GDM1 (cell line): Measurements from ENCODE around the gene DCLRE1A.
"Not testable (repeated sequence)": the region's sequence is repeated elsewhere in the genome, so short reads cannot be mapped to it uniquely, and the experiment has no call there.

Experiments used
- DNase-seq: peaks from one replicate; lab custom pipeline; 2025; lab: John Stamatoyannopoulos, UW

DCLRE1A gene

GRCh38 chr10:113858541-113858940 lies 4.7 kb upstream of the DCLRE1A start:
- no peak for DNase-seq

- DNase-seq, result no peak
These were observed 3.3 kb upstream of the DCLRE1A start for GRCh38 chr10:113857210-113857609.

- DNase-seq, result no peak
These were observed 2.7 kb upstream of the DCLRE1A start for GRCh38 chr10:113856563-113856962.

- peak; percentile 67 for DNase-seq
These were observed 1.1 kb upstream of the DCLRE1A start for GRCh38 chr10:113854761-113855588.

- DNase-seq, result no peak
These were observed 287 bp downstream of the DCLRE1A start for GRCh38 chr10:113853578-113854012.

- DNase-seq, result no peak
These were observed 3.9 kb downstream of the DCLRE1A start for GRCh38 chr10:113849946-113850345.

- DNase-seq, result no peak
These were observed 4.6 kb downstream of the DCLRE1A start for GRCh38 chr10:113849140-113849803.

- no peak for DNase-seq
These were observed 7.8 kb downstream of the DCLRE1A start for GRCh38 chr10:113846036-113846435.

GRCh38 chr10:113843972-113844485 lies 9.9 kb downstream of the DCLRE1A start:
- DNase-seq, result no peak

- no peak for DNase-seq
These were observed 11.7 kb downstream of the DCLRE1A start for GRCh38 chr10:113842171-113842570.

GRCh38 chr10:113828567-113828966 lies 25.3 kb downstream of the DCLRE1A start:
- not testable (repeated sequence) for DNase-seq

- DNase-seq, result no peak
These were observed 28.1 kb downstream of the DCLRE1A start for GRCh38 chr10:113825791-113826190.

- DNase-seq, result no peak
These were observed 30.5 kb downstream of the DCLRE1A start for GRCh38 chr10:113823389-113823788.

GRCh38 chr10:113822174-113822573 lies 31.7 kb downstream of the DCLRE1A start:
- DNase-seq, result no peak

GRCh38 chr10:113821306-113821705 lies 32.6 kb downstream of the DCLRE1A start:
- DNase-seq, result not testable (repeated sequence)

GRCh38 chr10:113820507-113820906 lies 33.4 kb downstream of the DCLRE1A start:
- no peak for DNase-seq

GRCh38 chr10:113819989-113820388 lies 33.9 kb downstream of the DCLRE1A start:
- no peak for DNase-seq

GRCh38 chr10:113814700-113815099 lies 39.2 kb downstream of the DCLRE1A start:
- not testable (repeated sequence) for DNase-seq

- DNase-seq, result no peak
These were observed 45.7 kb downstream of the DCLRE1A start for GRCh38 chr10:113808168-113808567.

- DNase-seq, result no peak
These were observed 47.4 kb downstream of the DCLRE1A start for GRCh38 chr10:113806503-113806902.

- DNase-seq, result no peak
These were observed 50.9 kb downstream of the DCLRE1A start for GRCh38 chr10:113802997-113803396.

GRCh38 chr10:113801569-113801968 lies 52.3 kb downstream of the DCLRE1A start:
- DNase-seq, result no peak

- no peak for DNase-seq
These were observed 62.2 kb downstream of the DCLRE1A start for GRCh38 chr10:113791691-113792090.
